PC-3 (cell line): ENCODE measurements around the gene JPH4.
A peak's percentile ranks its signal among the peaks of the same experiment; 100 is the strongest.

ENCODE experiments used
- CTCF ChIP-seq: fragments of 300-600 bp; sonication (generic); conservative IDR thresholded peaks from 2 replicates; pipeline ENCODE4 v1.5.1; 2017; ENCODE audit warnings: antibody characterized with exemption, low read depth, mild to moderate bottlenecking, low read length
- EZH2 ChIP-seq: fragments of 300-600 bp; sonication (generic); IDR thresholded peaks from one replicate; pipeline ENCODE4 v1.6.1; 2017; ENCODE audit warnings: antibody characterized with exemption, mild to moderate bottlenecking, low read length; ENCODE audit not compliant: unreplicated experiment
- EZH2phosphoT487 ChIP-seq: fragments of 300-600 bp; sonication (generic); IDR thresholded peaks from 2 replicates; pipeline ENCODE4 v1.6.1; 2018; ENCODE audit warnings: mild to moderate bottlenecking, antibody characterized with exemption, low read length, borderline replicate concordance

DNA sequence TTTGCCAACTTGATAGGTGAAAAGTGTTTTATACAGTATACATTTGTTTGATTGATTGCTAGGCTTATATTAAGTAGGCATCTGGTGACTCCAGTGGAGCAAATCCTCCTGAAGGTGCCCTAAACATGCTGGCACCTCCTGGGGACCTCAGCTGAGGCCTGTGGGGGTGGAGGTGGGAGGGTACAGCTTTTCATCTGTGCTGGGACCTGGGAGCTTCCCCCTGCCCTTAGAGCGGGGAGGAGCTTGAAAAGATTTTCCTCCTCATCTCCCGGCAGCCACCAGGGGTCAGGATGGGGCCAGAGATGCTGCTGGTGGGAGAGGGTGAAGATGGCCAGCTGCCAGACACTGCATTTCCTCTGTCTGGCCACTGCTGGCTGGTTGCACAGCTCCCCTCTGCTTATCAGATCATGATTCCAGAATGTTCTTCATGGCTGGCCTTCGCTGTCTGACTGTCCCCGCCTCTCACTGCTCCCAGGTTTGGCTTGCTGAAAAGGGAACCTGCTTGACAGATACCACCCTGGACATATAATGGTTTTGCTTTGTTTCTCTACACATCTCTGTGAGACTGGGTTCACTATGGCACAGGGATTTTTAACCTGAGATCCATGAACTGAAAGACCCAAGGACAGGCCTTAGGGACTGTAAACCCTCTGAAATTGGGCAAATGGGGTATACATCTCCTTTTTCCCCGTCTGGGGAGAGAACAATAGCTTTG lies 10.5 kb upstream of the JPH4 start:
- TF ChIP-seq CTCF, result peak; percentile 85
- TF ChIP-seq EZH2, result no peak
- no peak for TF ChIP-seq EZH2phosphoT487
